HEK293 (cell line): ENCODE results near the gene CHD8.
A peak's percentile ranks its signal among the peaks of the same experiment; 100 is the strongest.

ENCODE experiments used
- CTCF ChIA-PET: fragments of 350-600 bp; formaldehyde crosslinking; extraction: SDS; loops from one replicate; lab custom pipeline; 2021; ENCODE audit warnings: antibody characterized with exemption; lab: Yijun Ruan, JAX
- POLR2A ChIA-PET: fragments of 300-600 bp; formaldehyde crosslinking; extraction: SDS; loops from one replicate; lab custom pipeline; 2020; ENCODE audit warnings: antibody characterized with exemption, inconsistent platforms; lab: Yijun Ruan, JAX
- H3K27ac ChIP-seq: fragments of 200-500 bp; sonication (Bioruptor generic); 2 replicates; pipeline ENCODE4 v1.5.1; 2014; ENCODE audit warnings: low read depth, low read length, control low read depth, inconsistent platforms; ENCODE audit errors: extremely low read depth
- H3K36me3 ChIP-seq, 2 experiments: fragments of 200-500 bp in 1 of 2; sonication (Bioruptor generic) in 1 of 2; 1 replicate in 1 of 2; 2 replicates in 1 of 2; pipeline ENCODE4 v1.5.1; 2014 to 2017; ENCODE audit warnings: inconsistent platforms in 2 of 2, low read length in 2 of 2; ENCODE audit not compliant: control insufficient read depth in 2 of 2, insufficient read depth in 1 of 2
- H3K4me1 ChIP-seq: fragments of 200-500 bp; sonication (Bioruptor generic); 2 replicates; pipeline ENCODE4 v1.5.1; 2014; ENCODE audit warnings: mild to moderate bottlenecking, low read length, inconsistent platforms; ENCODE audit not compliant: control insufficient read depth, insufficient read depth
- H3K4me3 ChIP-seq: 2 replicates; pipeline ENCODE4 v1.5.1; 2011; ENCODE audit warnings: low read depth, mild to moderate bottlenecking, control low read depth, low read length, moderate library complexity
- H3K9me3 ChIP-seq: fragments of 200-500 bp; sonication (Bioruptor generic); 2 replicates; pipeline ENCODE4 v1.5.1; 2014; ENCODE audit warnings: low read depth, low read length, inconsistent platforms; ENCODE audit not compliant: control insufficient read depth, insufficient read depth
- ATF2 ChIP-seq: fragments of 450-650 bp; formaldehyde crosslinking; IDR thresholded peaks from 2 replicates; pipeline ENCODE4 v1.5.1; 2016; ENCODE audit warnings: missing biosample characterization, missing genetic modification characterization, low read depth
- GLIS2 ChIP-seq: fragments of 450-650 bp; formaldehyde crosslinking; IDR thresholded peaks from 2 replicates; pipeline ENCODE4 v1.5.1; 2016; ENCODE audit warnings: missing biosample characterization, missing genetic modification characterization
- KLF9 ChIP-seq: fragments of 450-650 bp; formaldehyde crosslinking; IDR thresholded peaks from 2 replicates; pipeline ENCODE4 v1.5.1; 2016; ENCODE audit warnings: missing biosample characterization, missing genetic modification characterization, low read depth
- PRDM10 ChIP-seq: fragments of 450-650 bp; formaldehyde crosslinking; IDR thresholded peaks from 2 replicates; pipeline ENCODE4 v1.5.1; 2016; ENCODE audit warnings: missing biosample characterization, missing genetic modification characterization
- PRDM6 ChIP-seq: fragments of 450-650 bp; formaldehyde crosslinking; IDR thresholded peaks from 2 replicates; pipeline ENCODE4 v1.5.1; 2017; ENCODE audit warnings: missing biosample characterization, missing genetic modification characterization
- SCRT1 ChIP-seq: fragments of 450-650 bp; formaldehyde crosslinking; IDR thresholded peaks from 2 replicates; pipeline ENCODE4 v1.5.1; 2016; ENCODE audit warnings: missing biosample characterization, missing genetic modification characterization, borderline replicate concordance
- SCRT2 ChIP-seq: fragments of 450-650 bp; formaldehyde crosslinking; IDR thresholded peaks from 2 replicates; pipeline ENCODE4 v1.5.1; 2016; ENCODE audit warnings: missing biosample characterization, missing genetic modification characterization
- ZFP69B ChIP-seq: fragments of 450-650 bp; formaldehyde crosslinking; IDR thresholded peaks from 2 replicates; pipeline ENCODE4 v1.5.1; 2016; ENCODE audit warnings: missing biosample characterization, missing genetic modification characterization
- ZNF214 ChIP-seq: fragments of 450-650 bp; formaldehyde crosslinking; IDR thresholded peaks from 2 replicates; pipeline ENCODE4 v1.5.1; 2017; ENCODE audit warnings: missing biosample characterization, mild to moderate bottlenecking, missing genetic modification characterization, borderline replicate concordance
- ZNF416 ChIP-seq: fragments of 450-650 bp; formaldehyde crosslinking; IDR thresholded peaks from 2 replicates; pipeline ENCODE4 v1.5.1; 2016; ENCODE audit warnings: missing biosample characterization, missing genetic modification characterization
- ZNF530 ChIP-seq: fragments of 450-650 bp; formaldehyde crosslinking; IDR thresholded peaks from 2 replicates; pipeline ENCODE4 v1.5.1; 2016; ENCODE audit warnings: low read depth, missing biosample characterization, missing genetic modification characterization
- ZNF561 ChIP-seq: fragments of 450-650 bp; IDR thresholded peaks from 2 replicates; pipeline ENCODE4 v1.5.1; 2018; ENCODE audit warnings: missing biosample characterization, missing genetic modification characterization, borderline replicate concordance
- ZNF701 ChIP-seq: fragments of 450-650 bp; formaldehyde crosslinking; IDR thresholded peaks from 2 replicates; pipeline ENCODE4 v1.5.1; 2016; ENCODE audit warnings: missing biosample characterization, missing genetic modification characterization
- ZNF830 ChIP-seq: fragments of 450-650 bp; IDR thresholded peaks from 2 replicates; pipeline ENCODE4 v1.5.0; 2018; ENCODE audit warnings: missing biosample characterization, missing genetic modification characterization, low read depth, mild to moderate bottlenecking, moderate library complexity

CHD8 gene

GRCh38 chr14:21382095-21382494 is 73.8 kb downstream of the CHD8 start:
- H3K9me3 ChIP-seq, result no peaks in the 10 kb centered on the region
- TF ChIP-seq SCRT1 (0 out of 2 replicates have a peak, but pooled peaks have one; percentile 29), PRDM6 (tag by site-specific recombination) (peak; percentile 66), SCRT2 (tag by site-specific recombination) (peak; percentile 61), GLIS2 (tag by site-specific recombination) (no peak), ZFP69B (tag by site-specific recombination) (no peak), ATF2 (tag by site-specific recombination) (peak; percentile 78)
- TF ChIP-seq, all 188 proteins: peak for 4
- CTCF ChIA-PET, result interaction anchor here (0.6 to 1.6 kb wide), 2 partner anchors 185 to 367 kb away, joined by 3 read pairs; no protein-coding TSS in a partner anchor
- Histone ChIP-seq H3K4me3 (peak overlapping the region; percentile 89), H3K36me3 (peaks cover 48 to 54% of the 10 kb centered on the region in 2 experiments), H3K27ac (no peak overlapping the region), H3K4me1 (peaks cover 20% of the 10 kb centered on the region)
- POLR2A ChIA-PET, result no interaction called here

GRCh38 chr14:21379338-21379737 is 76.6 kb downstream of the CHD8 start:
- Histone ChIP-seq H3K27ac (no peak overlapping the region), H3K9me3 (no peaks in the 10 kb centered on the region), H3K36me3 (peaks cover 35 to 54% of the 10 kb centered on the region in 2 experiments), H3K4me1 (peaks cover 16% of the 10 kb centered on the region), H3K4me3 (no peak overlapping the region)
- peak; percentile 45 for TF ChIP-seq PRDM10 (tag by site-specific recombination)
- TF ChIP-seq ZNF561 (tag by site-specific recombination), result no peak
- ChIA-PET POLR2A (interaction anchor here (1.2 kb wide), 1 partner anchor 23 kb away, joined by 3 read pairs; no protein-coding TSS in a partner anchor), CTCF (no interaction called here)

GRCh38 chr14:21373980-21374379 is 81.9 kb downstream of the CHD8 start:
- TF ChIP-seq ZNF214 (tag by site-specific recombination) (no peak), ZNF830 (tag by site-specific recombination) (no peak), KLF9 (tag by site-specific recombination) (no peak), ZNF416 (no peak), ZNF530 (no peak), ZNF701 (tag by site-specific recombination) (no peak)
- TF ChIP-seq, all 188 proteins: peak for 0
- H3K9me3 ChIP-seq, result no peaks in the 10 kb centered on the region
- ChIA-PET CTCF (no interaction called here), POLR2A (no interaction called here)
- no peak overlapping the region for H3K27ac ChIP-seq
- peaks cover 60 to 82% of the 10 kb centered on the region in 2 experiments for H3K36me3 ChIP-seq
- H3K4me3 ChIP-seq, result no peak overlapping the region
- H3K4me1 ChIP-seq, result no peaks in the 10 kb centered on the region
